IMR-90 (cell line): ENCODE data around the gene INPP5B.

Source experiments
- CEBPB ChIP-seq: IDR thresholded peaks from 2 replicates; pipeline ENCODE4 v1.6.1; 2012; ENCODE audit warnings: low read depth, low read length, improper control_type of control experiment
- POLR2A ChIP-seq: IDR thresholded peaks from 2 replicates; pipeline ENCODE4 v1.6.1; 2012; ENCODE audit warnings: mild to moderate bottlenecking, low read depth, low read length
- TF ChIP-seq, protein P1 (sequence below): conservative IDR thresholded peaks from 2 replicates; pipeline ENCODE4 v1.5.1; 2012; ENCODE audit warnings: mild to moderate bottlenecking, low read depth, low read length, improper control_type of control experiment

DNA sequence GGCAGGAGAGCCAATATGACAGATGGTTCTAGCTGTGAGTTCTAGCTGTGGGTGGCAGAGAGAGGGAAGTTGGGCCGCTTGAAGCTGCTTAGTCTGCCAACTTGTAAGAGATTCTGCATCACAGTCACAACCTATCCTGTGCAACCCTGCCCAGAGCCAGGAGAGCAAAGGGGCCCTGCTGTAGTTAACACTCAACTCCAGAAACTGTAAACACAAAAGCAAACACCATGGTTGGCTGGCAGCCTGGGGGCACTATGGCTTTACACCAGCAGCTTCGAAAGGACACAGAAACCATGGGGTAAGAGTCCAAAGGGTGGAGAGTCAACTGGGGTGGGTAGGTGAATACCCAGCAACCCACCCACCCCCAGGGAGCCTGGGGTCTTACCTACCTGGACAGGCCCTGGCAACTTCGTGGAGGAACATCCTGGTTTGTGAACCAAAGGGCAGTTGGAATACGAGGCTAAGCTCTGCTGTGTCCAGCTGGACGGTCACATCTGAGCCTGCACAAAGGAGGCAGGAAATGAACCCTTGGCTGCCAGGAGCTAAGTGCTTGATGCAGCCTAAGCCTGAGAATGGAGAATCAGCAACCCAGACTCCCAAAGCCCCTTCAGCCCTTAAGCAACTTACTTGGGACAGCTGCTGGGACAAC lies 6.4 kb downstream of the INPP5B start:
- TF ChIP-seq, protein P1, sequence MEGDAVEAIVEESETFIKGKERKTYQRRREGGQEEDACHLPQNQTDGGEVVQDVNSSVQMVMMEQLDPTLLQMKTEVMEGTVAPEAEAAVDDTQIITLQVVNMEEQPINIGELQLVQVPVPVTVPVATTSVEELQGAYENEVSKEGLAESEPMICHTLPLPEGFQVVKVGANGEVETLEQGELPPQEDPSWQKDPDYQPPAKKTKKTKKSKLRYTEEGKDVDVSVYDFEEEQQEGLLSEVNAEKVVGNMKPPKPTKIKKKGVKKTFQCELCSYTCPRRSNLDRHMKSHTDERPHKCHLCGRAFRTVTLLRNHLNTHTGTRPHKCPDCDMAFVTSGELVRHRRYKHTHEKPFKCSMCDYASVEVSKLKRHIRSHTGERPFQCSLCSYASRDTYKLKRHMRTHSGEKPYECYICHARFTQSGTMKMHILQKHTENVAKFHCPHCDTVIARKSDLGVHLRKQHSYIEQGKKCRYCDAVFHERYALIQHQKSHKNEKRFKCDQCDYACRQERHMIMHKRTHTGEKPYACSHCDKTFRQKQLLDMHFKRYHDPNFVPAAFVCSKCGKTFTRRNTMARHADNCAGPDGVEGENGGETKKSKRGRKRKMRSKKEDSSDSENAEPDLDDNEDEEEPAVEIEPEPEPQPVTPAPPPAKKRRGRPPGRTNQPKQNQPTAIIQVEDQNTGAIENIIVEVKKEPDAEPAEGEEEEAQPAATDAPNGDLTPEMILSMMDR: no peak
- TF ChIP-seq CEBPB: no peak
- TF ChIP-seq POLR2A: no peak
